Prostate gland (tissue), 2 donors: ENCODE results near the gene USP43.
A peak's percentile ranks its signal among the peaks of the same experiment; 100 is the strongest.

Experiments used
- POLR2A ChIP-seq: fragments of 450-650 bp; IDR thresholded peaks from one replicate; pipeline ENCODE4 v1.6.1; 2016; ENCODE audit warnings: antibody characterized with exemption, mild to moderate bottlenecking
- TF ChIP-seq, protein P1 (sequence below), 4 experiments: fragments of 200-600 bp in 2 of 4; fragments of 450-650 bp in 2 of 4; sonication (generic) in 2 of 4; IDR thresholded peaks; 1 replicate in 3 of 4; 2 replicates in 1 of 4; pipeline ENCODE4 v1.5.1; 2016 to 2019; ENCODE audit warnings: antibody characterized with exemption in 4 of 4, mild to moderate bottlenecking in 2 of 4, moderate library complexity in 2 of 4

DNA sequence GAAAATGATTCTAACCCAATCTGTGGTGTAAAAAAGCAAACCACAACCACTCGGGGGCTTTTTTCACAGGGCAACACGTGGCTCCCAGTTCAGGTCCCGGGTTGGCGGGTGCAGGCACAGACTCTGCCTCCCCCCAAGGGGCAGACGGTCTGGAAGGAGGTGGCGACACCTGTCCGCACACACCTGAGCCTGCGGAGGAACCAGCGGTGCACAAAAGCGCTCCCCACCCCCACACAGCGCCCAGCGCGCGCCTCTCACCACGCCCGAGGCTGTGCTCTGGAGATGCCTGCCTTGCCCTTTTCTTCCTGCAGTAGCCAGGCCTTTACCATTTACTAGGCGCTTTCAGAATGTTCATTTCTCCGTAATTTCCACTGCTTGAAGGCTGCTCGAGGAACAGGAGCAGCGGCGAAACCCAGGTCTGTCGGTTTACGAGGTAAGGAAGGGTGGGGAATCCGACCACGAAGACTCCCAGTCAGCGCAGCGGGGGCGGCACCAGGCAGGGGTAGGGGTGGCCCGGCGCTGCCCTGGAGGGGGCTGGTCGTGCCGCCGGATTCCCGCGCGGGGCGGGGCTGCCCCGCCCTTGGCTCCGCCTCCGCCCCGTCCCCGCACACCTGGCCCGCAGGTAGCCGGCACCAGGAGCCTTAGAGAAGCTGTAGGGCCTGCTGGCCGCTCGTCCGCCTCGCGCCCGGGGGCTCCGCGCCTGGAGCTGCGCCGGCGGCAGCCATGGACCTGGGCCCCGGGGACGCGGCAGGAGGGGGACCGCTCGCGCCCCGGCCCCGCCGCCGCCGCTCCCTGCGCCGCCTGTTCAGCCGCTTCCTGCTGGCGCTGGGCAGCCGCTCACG, at the start of gene USP43:
- TF ChIP-seq, protein P1, sequence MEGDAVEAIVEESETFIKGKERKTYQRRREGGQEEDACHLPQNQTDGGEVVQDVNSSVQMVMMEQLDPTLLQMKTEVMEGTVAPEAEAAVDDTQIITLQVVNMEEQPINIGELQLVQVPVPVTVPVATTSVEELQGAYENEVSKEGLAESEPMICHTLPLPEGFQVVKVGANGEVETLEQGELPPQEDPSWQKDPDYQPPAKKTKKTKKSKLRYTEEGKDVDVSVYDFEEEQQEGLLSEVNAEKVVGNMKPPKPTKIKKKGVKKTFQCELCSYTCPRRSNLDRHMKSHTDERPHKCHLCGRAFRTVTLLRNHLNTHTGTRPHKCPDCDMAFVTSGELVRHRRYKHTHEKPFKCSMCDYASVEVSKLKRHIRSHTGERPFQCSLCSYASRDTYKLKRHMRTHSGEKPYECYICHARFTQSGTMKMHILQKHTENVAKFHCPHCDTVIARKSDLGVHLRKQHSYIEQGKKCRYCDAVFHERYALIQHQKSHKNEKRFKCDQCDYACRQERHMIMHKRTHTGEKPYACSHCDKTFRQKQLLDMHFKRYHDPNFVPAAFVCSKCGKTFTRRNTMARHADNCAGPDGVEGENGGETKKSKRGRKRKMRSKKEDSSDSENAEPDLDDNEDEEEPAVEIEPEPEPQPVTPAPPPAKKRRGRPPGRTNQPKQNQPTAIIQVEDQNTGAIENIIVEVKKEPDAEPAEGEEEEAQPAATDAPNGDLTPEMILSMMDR (IDR thresholded peaks at IDR 0.05) = no peak
- TF ChIP-seq POLR2A = peak; percentile 65
